Measurements from ENCODE around the gene C2orf81. TPM values are rescaled to one million over a fixed set of nuclear protein-coding genes. Genes with fewer than 3 reads are reported as not detected.

Gene C2orf81
- polyA plus RNA-seq, 5 donors = 3.0 to 7.8 (median 6.0) TPM

DNA sequence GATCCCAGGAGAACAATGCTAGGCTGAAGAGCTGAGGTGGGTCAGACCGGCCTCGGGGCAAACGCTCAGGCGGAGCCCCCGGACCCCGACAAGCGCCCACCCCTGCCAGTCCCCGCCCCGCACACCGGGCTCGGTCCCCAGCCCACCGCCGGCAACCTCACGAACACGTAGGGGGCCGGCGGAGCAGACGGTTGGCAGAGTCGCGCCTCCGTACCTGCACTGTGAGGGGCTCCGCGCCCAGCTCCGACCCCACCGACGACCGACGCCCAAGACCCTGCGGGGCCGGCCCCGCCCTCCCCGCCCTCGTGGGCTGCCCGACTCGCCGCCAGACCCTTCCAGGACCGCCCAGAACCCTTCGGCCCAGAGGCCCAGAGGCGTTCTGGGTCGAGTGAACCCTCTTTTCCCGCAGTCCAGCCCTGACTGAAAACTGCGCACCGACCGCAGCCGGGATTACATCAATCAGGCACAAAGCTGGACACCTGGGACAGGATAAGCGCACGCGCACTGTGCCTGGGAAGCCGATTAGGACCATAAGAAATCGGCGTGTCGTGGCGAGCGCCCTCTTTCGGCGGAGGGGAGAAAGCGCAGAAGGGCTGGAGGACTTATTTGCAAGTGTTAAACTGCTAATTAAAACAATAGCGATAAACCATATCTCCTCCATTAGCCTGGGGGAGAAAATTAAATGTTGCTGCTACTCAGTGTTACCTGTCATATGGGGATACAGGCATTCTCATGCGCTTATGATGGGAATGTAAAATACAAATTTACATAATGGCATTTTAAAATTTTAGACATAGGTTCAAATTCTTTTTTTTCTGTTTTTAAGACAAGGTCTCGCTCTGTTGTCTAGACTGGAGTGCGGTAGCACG lies 29.6 kb downstream of the C2orf81 start:
- DNase-seq = peak; percentile 93 to 95

DNA sequence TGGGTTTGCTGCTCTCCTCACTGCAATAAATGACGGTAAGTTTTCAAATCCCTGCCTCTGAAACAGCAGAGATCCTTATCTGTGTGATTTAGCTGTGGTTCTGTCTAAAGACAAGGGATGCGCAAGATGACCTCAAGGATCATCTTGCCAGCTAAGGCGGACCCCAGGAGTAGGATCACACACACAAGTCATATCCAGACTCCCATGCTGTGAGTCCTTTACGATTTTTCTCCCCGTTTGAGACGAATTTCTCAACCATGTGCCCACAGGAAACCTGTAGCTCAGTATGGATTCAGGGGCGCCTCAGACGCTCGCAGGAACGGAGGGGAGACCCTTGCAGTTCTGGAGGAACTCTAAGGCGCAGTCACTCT lies 30.2 kb downstream of the C2orf81 start:
- no peak for DNase-seq

DNA sequence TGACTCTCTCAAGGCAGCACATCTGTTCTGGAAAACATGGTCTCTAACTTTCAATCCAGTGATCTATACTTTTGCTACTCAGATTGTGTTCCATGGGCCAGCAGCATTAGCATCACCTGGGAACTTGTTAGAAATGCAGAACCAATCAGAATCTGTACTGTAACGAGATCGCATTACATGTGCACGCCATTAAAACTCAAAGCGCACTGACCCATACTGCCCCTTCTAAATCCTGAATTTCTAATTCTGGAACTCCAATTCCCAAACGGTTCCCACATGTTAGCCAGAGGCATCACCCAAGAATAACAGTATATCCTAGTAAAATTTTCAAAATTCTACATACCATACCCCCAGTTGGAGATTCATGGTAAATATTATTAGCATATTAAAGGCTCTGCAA lies 30.8 kb downstream of the C2orf81 start:
- DNase-seq = no peak

DNA sequence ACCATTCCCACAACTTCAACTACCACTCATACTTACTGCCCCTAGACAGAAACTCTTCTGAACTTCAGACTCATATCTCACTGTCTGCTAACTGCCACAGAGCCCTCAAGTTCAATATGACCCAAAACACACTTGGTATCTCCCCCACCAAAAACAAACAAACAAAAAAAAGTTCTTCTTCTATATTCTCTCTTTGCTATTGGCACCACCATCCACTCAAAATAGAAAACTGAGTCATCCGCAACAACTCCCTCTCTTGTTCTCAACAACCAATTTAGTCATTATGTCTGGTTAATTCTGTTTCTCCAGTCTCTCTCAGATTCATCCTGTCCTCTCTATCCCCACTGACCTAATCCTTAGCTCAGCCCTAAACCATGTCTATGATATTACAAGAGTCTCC lies 34.1 kb downstream of the C2orf81 start:
- DNase-seq = no peak

DNA sequence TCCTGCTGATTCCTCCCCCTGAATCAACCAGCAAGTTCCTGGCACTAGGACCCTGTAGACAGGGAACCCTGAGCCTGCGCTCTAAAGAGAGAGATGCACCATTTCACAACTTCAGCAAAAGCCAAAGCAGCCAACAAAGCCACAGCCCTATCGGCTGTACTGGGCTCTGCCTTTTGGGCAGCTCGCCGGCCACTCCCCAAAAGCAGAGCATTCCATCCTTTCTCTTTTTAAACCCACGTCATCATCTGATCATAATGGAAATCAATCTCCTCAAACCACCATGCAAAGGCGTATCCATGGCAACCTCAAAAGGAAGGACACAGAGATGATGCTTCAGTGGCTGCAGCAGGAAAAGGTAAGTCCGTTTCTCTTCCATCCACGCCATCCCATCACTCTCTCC lies 36.0 kb downstream of the C2orf81 start:
- DNase-seq = no peak

DNA sequence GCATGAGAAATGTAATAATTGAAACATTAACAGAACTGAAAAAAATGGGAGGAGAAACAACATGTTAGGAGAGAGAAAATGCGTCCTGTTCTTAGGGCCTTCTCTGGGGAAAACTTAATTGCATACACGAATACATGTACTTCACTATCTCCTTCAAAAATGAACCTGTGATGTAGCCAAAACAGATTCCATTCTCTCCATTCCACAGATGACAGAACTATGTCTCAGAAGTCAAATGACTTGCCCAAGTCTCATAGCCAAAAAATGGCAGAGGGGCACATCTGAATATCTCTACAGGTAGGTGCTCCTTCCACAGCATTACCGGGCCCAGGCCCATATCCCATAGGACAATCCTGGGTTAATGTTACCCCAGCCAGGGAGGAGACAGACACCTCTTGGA lies 37.4 kb downstream of the C2orf81 start:
- DNase-seq = no peak

DNA sequence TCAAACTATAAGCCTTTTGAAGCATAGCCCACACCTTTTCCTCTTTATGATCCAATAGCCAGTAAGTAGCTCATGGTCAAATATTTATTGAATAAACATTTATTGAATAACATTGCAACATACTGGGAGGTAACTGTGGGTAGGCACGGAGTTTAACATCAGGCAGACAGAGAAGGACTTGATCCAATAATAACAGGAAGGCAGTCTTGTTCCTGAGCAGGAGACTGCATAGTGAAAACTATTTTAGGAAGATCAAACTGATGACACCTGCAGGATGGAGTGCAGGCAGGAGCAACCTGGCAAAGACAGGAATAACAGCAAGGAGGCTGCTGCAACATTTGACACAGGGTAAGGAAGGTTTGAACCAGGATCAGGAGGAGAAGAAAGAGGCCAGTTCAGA lies 38.2 kb downstream of the C2orf81 start:
- DNase-seq = peak in 1 of 2 donors; percentile 11

DNA sequence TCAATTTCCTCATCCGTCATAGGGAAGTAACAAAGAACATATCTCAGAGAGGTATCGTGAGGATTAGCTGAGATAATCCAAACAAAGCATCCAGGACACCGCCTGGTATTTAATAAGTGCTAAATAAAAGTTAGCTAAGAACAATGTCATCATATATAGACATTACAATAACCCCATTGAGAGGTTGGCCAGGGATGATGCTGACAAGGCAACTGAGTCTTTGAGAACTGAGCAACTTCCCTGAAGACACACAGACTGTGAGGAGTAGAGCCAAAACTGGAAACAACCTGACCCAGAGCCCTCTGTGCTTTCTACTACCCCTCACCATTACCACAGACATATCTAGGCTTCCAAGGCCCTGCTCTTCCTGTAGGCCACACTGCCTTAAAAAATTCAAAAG lies 39.7 kb downstream of the C2orf81 start:
- DNase-seq = no peak

DNA sequence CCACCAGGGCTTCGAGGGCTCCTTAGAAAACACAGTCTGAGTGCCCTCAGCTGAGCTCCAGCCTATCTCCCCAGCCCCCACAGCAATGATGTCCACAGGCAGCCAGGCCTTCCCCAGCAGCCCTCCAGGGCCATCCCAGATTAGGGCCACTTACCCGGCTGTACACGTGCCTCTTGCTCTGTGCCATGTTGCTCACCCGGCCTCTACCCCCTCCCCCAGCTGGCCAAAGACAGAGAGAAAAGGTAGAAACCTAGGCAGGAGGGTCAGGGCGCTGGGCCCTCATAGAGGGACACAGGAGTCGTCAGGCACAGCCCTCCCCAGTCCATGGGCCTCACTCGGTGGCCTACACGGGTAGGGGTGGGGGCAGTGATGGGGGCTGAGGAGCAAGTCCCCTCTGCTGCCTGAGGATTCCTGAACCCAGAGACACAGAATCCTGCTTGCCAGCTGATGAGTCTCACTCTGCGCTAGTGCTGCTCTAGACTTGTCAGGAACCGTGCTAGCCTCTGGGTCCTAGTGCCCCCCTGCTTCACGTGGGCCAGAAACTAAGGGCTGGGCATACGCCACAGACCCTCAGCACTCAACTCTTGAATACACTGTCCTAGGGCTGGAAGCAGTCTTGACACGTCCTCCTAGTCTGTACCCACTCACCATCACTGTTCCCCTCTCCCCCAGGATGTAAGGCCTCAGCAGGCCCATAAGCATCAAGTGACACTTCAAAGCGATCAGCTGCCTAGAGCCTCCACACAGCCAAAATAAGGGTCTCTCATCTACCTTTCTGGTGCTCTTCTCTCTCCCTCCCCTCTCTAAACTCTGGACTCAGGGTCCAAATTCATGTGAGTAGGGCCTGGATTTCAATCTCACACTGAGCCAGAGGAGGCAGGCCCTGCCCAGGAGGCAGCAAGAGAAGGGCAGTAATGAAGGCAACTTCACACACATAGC lies 41.3 kb downstream of the C2orf81 start, which contains the start of gene DCTN1:
TSS of gene DCTN1 (minus strand) at position 461 of the 939 bp plus-strand sequence. CDS start at position 187, 274 bp downstream.
- peak; percentile 53 for DNase-seq

DNA sequence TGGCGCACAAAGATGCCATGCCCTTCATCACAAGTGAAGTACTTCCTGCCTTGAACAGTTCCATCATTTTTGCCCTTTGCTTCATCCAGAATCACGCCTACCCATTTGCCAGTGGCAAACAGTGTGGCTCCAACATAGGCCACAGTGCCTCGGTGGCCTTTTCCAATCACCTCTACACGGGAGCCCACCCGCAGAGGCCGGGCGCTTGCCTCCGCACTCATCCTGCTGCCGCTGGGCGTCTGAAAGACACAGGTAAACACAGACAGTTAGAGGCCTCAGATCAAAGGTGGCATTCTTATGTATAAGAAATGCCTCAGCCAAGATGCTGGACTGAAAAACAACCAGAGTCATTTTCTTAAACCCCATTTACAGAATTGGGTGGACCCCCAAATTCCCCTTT lies 43.4 kb downstream of the C2orf81 start:
- no peak for DNase-seq

DNA sequence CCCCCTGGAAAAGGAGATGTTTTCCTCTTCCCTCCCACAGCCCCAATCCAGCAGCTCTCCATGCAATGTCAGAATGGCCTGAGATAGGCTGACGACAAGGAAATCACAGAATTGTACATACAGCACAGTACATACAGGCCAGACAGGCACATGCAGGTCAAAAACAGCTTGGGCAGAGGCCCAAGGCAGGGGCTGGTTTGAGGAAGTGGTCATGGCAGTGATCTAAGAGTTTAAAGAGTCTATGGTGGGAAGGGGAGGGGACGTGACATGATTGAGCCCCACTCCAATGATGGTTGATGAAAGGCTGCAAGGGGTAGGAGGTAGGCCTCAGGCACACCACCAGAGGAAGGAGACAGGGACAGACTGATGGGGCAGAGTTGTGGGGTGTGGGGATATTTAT lies 45.6 kb downstream of the C2orf81 start:
- DNase-seq = no peak

DNA sequence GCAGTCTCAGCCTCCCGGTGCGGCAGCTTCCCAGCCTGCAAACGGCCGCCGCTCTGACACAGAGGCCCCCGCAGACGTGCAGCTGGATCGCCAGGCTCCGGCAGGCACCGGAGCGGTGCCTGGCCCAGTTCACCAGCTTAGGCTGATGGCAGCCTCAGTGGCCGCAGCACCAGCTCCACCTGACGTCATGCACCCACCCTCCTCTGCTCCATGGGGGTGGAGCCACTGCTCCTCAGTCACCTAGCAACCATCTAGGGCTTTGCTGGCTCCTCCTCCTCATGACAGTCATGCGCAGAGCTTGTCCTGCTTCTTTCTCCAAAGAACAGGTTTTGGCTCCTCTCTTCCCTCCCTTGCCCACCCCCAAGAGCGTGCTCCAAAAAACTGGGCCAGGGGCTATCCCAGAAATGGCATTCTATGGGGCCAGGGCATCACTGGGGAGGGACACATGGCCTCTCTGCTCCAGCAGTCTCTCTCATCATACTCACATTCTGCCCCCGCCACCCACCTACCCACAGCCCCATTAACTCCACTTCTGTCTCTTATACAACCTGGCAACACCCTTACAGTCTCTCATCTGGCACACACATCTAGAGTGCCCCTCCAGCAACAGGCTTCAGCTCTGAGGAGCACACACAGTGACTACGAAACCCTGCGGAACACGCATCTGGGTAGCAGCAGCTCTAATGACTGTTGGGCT lies 46.8 kb downstream of the C2orf81 start:
- DNase-seq = peak; percentile 44 to 46

DNA sequence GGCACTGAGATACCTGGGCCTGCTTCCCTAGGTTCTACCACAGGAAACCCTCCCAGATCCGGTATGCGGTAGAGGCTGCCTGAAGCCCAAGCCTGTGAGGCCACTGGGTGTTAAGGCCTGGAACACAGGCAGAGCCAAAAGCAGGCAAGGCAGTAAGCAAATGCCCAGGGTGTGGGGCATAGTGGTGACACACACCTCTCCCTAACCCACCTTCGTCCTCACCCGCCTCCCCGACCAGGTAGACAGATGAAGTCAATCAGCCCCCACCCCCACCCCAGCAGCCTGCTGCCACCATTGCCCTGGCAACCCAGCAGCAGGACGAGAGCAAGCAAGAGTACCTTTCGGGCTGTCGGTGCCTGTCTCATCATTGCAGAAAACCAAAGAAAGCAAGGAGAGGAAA lies 47.4 kb downstream of the C2orf81 start:
- no peak for DNase-seq

DNA sequence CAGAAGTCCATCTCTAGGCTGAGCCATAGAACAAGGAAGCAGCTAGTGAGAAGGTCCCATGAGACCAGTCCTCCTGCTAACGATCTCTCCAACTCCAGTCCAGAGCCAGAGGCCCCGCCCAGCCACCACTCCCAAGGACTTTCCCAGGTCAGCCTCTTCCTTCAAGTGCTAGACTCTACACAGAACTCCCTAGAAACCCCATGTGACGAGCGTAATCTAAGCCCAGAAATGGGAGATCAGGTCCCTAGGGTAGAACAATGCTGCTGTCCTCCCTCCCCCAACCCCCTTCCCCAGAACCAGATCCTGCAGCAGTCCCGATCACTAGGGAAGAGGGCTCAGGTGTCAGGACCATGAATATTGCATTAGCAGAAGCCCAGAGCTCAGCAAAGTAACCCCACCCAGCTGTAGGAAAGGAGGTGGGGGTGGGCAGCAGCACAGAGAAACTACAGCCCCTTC lies 48.2 kb downstream of the C2orf81 start:
- no peak for DNase-seq

DNA sequence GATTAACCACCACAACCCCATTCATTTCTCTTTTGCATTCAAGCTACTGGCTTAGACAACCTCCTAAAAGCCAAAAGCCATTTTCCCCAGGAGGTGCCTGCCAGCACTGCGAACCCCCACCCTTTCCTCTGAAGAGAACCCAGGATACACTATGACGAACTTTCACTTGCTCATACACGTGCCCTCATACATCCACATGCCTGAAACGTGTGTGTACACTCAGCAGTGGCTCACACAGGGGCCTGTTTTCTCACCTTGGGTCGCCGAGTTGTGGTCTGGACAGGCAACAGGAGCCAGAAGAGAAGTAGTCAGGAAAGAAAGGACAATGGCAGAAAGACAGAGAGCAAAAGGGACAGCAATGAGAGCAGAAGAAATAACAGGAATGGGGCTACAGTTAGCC lies 48.7 kb downstream of the C2orf81 start:
- DNase-seq = no peak

DNA sequence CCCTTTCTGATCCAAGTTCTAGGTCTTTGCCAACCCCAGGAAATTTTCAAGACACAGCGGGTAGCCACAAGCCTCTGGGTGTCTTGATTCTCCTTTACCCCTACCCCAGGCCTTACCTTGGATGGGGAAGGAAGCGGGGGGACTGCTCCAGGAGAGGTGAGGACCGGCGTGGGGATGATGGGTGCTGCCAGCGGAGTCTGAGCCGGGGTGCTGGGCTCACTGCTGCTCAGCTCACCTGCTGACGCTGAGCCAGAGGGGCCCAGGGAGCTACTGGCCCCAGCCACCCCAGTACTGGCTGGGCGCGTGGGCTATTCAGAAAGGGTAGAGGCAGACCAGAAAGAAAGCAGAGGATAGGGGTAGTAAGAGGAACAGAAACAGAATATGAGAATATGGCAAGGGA lies 50.0 kb downstream of the C2orf81 start:
- no peak for DNase-seq

DNA sequence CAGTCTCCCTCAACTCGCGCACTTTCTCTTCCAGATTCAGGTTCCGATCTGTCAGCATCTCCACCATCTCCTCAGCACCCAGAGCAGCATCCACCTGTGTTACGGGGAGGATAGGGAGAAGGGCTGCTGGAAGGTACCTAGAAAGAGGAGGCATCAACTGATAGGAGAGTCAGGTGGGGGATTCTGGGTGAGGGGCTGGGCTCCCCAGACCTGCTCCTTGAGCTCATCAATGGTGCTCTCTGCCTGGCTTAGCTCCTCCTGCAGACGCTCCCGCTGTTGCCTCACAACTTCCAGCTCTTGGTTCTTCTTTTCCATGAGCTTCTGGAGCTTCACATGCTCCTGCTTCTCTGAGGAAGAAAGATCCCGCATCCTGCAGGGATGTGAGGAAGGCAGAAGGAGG lies 51.4 kb downstream of the C2orf81 start:
- DNase-seq = no peak

DNA sequence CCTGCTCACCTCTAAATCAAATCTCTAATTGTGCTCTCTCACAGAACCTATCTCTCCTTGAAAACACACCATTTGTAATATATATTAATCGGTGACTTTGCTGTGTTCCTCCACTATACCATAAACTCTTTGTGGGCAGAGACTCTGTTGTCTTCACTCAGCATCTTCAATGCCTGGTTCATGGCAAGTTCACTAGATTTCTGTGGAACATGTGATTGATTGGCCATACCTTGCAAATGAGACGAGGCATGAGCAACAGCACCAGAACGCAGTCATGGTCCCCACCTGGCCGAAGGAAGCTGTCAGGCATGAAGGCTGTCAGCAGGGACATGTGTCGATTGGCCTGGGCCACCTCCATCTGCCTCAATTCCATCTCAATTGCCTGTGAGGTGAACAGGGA lies 52.9 kb downstream of the C2orf81 start:
- DNase-seq = no peak

DNA sequence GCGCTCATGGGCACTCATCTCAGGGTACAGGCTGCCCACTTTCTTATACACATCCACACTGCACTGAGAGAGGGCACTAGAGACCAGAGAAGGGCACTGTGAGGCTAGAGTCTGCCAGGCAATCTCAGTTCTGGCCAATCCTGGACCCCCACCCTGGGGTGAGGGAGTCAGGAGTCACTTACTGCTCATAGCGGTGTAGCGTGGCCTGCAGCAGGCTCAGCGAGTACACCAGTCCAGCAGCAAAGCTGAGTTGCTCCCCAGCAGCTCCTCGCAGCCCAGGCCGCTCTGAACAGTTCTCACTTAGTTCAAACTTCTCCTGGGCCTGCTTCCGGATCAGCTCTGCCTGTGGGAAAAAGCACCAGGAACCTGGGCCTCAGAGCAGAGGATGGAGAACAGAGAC lies 53.6 kb downstream of the C2orf81 start:
- DNase-seq = no peak

DNA sequence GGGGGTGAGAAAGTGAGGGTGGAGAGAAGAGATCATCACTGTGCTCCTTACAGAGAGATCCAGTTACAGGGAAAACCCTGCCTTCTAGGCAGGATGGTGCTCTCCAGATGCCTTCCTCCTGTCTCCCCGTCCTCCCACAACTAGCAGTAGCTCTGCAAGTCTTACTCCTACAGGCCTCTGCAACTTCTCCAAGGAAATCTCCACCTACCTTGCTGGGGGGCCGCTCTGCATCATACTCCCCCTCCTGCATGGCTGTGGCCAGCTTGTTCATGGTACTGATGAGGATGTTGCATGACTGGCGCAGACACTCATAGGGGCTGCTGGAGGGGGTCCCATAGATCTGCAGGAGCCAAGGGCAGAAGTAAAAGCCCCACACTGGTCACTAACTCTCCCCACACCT lies 55.4 kb downstream of the C2orf81 start:
- DNase-seq = no peak

DNA sequence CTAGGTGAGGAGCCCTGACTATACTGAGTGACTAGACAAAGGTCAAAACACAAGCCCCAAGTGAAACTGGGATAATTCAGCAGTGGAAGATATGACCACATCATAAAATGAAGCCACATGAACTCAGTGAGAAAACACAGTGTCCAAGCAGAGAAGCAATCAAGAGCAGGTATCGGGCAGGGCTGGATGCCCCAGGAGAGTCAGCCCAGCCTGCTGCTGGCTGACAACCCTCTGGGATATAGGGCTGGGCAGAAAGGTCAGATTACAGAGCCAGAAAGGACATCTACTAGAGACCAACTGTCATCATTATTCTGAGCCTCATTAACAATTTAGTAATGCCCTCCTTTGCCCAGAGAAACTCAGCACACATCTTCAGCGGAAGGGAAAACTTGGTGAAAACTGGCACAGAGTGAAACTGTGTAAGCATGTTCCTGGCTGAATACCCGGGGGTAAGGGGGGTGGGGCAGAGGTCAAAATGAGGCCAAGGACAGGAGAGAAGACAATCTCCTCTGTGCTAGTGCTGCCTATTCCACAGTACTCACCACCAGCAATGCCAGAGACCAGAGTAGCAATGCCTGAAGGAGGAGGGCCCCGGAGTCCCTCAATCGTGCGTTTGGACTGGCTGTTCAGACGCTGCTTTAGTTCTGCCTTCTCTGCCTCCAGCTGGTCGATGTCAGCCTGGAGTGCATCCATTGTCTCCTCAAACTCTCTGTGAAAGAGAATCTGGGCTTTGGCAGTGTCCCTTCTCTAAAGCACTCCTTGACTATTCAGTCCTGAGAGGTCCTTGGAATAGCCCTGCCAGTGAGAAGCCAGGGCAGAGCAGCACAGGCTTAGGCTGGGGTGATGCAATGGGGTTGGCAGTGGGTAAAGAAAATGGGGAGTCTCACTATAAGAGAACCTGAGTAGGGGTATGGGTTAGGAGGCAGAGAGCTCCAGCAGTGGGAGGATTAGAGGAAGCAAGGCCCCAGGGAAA lies 56.6 kb downstream of the C2orf81 start:
- no peak for DNase-seq
